Retina (tissue), 1 donor: ENCODE data around the gene MAP3K20.
"Not testable (repeated sequence)": the region's sequence is repeated elsewhere in the genome, so short reads cannot be mapped to it uniquely, and the experiment has no call there.

ENCODE experiments used
- DNase-seq: peaks from one replicate; pipeline ENCODE4 v3.0.0-alpha.2; 2016

MAP3K20 gene

GRCh38 chr2:173087793-173088496 lies 12.3 kb downstream of the MAP3K20 start:
- no peak for DNase-seq

GRCh38 chr2:173090276-173090877 lies 14.7 kb downstream of the MAP3K20 start:
- no peak for DNase-seq

- DNase-seq: no peak
Measured at GRCh38 chr2:173090973-173091660, 15.5 kb downstream of the MAP3K20 start.

GRCh38 chr2:173091910-173092309 lies 16.3 kb downstream of the MAP3K20 start:
- DNase-seq: no peak

- DNase-seq: no peak
Measured at GRCh38 chr2:173092844-173093402, 17.3 kb downstream of the MAP3K20 start.

- not testable (repeated sequence) for DNase-seq
Measured at GRCh38 chr2:173093617-173094016, 18.0 kb downstream of the MAP3K20 start.

- DNase-seq: no peak
Measured at GRCh38 chr2:173094731-173095130, 19.1 kb downstream of the MAP3K20 start.

GRCh38 chr2:173095356-173095755 lies 19.7 kb downstream of the MAP3K20 start:
- no peak for DNase-seq

GRCh38 chr2:173099271-173099670 lies 23.6 kb downstream of the MAP3K20 start:
- no peak for DNase-seq

- DNase-seq: no peak
Measured at GRCh38 chr2:173099804-173100203, 24.2 kb downstream of the MAP3K20 start.

GRCh38 chr2:173101687-173102086 lies 26.0 kb downstream of the MAP3K20 start:
- no peak for DNase-seq

GRCh38 chr2:173104156-173104555 lies 28.5 kb downstream of the MAP3K20 start:
- no peak for DNase-seq

- DNase-seq: no peak
Measured at GRCh38 chr2:173106959-173107628, 31.4 kb downstream of the MAP3K20 start.

- DNase-seq: no peak
Measured at GRCh38 chr2:173107629-173108022, 32.0 kb downstream of the MAP3K20 start.

GRCh38 chr2:173109253-173110188 lies 33.9 kb downstream of the MAP3K20 start:
- no peak for DNase-seq

- DNase-seq: no peak
Measured at GRCh38 chr2:173117678-173118077, 42.0 kb downstream of the MAP3K20 start.

- no peak for DNase-seq
Measured at GRCh38 chr2:173118395-173118794, 42.7 kb downstream of the MAP3K20 start.

GRCh38 chr2:173119069-173119807 lies 43.6 kb downstream of the MAP3K20 start:
- no peak for DNase-seq

GRCh38 chr2:173119944-173120343 lies 44.3 kb downstream of the MAP3K20 start:
- DNase-seq: no peak

GRCh38 chr2:173122936-173123335 lies 47.3 kb downstream of the MAP3K20 start:
- no peak for DNase-seq

- no peak for DNase-seq
Measured at GRCh38 chr2:173124441-173124840, 48.8 kb downstream of the MAP3K20 start.
